Panc1 (cell line): ENCODE results near the gene CNPPD1. TPM values are rescaled to one million over a fixed set of nuclear protein-coding genes. Genes with fewer than 3 reads are reported as not detected.

Experiments
- ATAC-seq: fragments of 200-7000 bp; cut with Tn5 transposase; 2 replicates; pipeline ENCODE4 v1.9.1; 2020; ENCODE audit warnings: mild to moderate bottlenecking, moderate library complexity
- BruUV-seq: library from RNA; stranded (reverse); fragments of 400-500 nt; replicated peaks from 2 replicates; lab custom pipeline; 2021; lab: Mats Ljungman, UMichigan
- CTCF ChIA-PET: fragments of 300-600 bp; sonication (Branson Sonifier 250); formaldehyde crosslinking; loops from one replicate; lab custom pipeline; 2022; ENCODE audit warnings: antibody characterized with exemption; lab: Charles Lee
- POLR2A ChIA-PET: fragments of 300-600 bp; sonication (Branson Sonifier 250); formaldehyde crosslinking; loops from one replicate; lab custom pipeline; 2022; ENCODE audit warnings: antibody characterized with exemption; lab: Charles Lee
- DNase-seq: peaks from one replicate; pipeline ENCODE4 v3.0.0-alpha.2; 2010; ENCODE audit warnings: low read depth, low spot score
- H3K27ac ChIP-seq: 2 replicates; pipeline ENCODE4 v1.5.1; 2011; ENCODE audit warnings: mild to moderate bottlenecking, low read length, inconsistent platforms
- H3K27me3 ChIP-seq: fragments of 200-500 bp; sonication (Bioruptor generic); 2 replicates; pipeline ENCODE4 v1.6.0; 2014; ENCODE audit warnings: low read length, inconsistent platforms; ENCODE audit not compliant: control insufficient read depth, insufficient read depth
- H3K36me3 ChIP-seq: fragments of 200-500 bp; sonication (Bioruptor generic); 2 replicates; pipeline ENCODE4 v1.5.1; 2014; ENCODE audit warnings: inconsistent platforms, mild to moderate bottlenecking, low read length, moderate library complexity; ENCODE audit not compliant: control insufficient read depth, insufficient read depth
- H3K4me1 ChIP-seq: 2 replicates; pipeline ENCODE4 v1.5.1; 2011; ENCODE audit warnings: inconsistent platforms, mild to moderate bottlenecking, low read length, moderate library complexity; ENCODE audit not compliant: control insufficient read depth, insufficient read depth
- H3K4me3 ChIP-seq, 2 experiments: 2 replicates each; pipeline ENCODE4 v1.5.1; 2011 to 2012; ENCODE audit warnings: low read depth in 2 of 2, low read length in 2 of 2, mild to moderate bottlenecking in 2 of 2, inconsistent platforms in 1 of 2, moderate library complexity in 1 of 2
- H3K9me3 ChIP-seq: fragments of 200-500 bp; sonication (Bioruptor generic); 2 replicates; pipeline ENCODE4 v1.5.1; 2014; ENCODE audit warnings: low read depth, mild to moderate bottlenecking, inconsistent platforms, low read length, moderate library complexity; ENCODE audit not compliant: control insufficient read depth, insufficient read depth
- POLR2AphosphoS5 ChIP-seq: IDR thresholded peaks from 2 replicates; pipeline ENCODE4 v1.6.1; 2012; ENCODE audit warnings: mild to moderate bottlenecking, low read depth, low read length, moderate library complexity
- SIN3A ChIP-seq: IDR thresholded peaks from 2 replicates; pipeline ENCODE4 v1.6.1; 2012; ENCODE audit warnings: low read depth, mild to moderate bottlenecking, low read length, moderate library complexity, borderline replicate concordance; ENCODE audit not compliant: insufficient read depth
- TCF7L2 ChIP-seq: IDR thresholded peaks from 2 replicates; pipeline ENCODE4 v1.6.1; 2011; ENCODE audit warnings: mild to moderate bottlenecking, low read depth, low read length, inconsistent platforms
- in situ Hi-C: cut with HindIII; loops from 2 replicates; pipeline ENCODE4 v1.10.0; 2016; ENCODE audit warnings: low sequenced_read_pairs, low pct_unique_long_range_greater_than_20kb
- intact Hi-C: fragments of 100-400 bp; cut with micrococcal nuclease; formaldehyde crosslinking; loops from one replicate; pipeline ENCODE4 v1.10.0; 2022; ENCODE audit not compliant: unreplicated experiment
- total RNA-seq: library from RNA; stranded (reverse); gene quantifications from one replicate; pipeline ENCODE4 v1.2.1, GENCODE V29; 2021; ENCODE audit not compliant: unreplicated experiment
- TF ChIP-seq, protein P1 (sequence below): fragments of 450-650 bp; IDR thresholded peaks from 2 replicates; pipeline ENCODE4 v1.5.1; 2017; ENCODE audit warnings: mild to moderate bottlenecking
- TF ChIP-seq, protein P2 (sequence below), 2 experiments: IDR thresholded peaks; 2 replicates each; pipeline ENCODE4 v1.6.1; 2011 to 2012; ENCODE audit warnings: low read depth in 2 of 2, control low read depth in 1 of 2, low read length in 1 of 2, mild to moderate bottlenecking in 1 of 2, moderate library complexity in 1 of 2; ENCODE audit not compliant: insufficient read depth in 1 of 2

CNPPD1 gene
- total RNA-seq, 1 experiment from 2014 or later = 55.7 TPM

DNA sequence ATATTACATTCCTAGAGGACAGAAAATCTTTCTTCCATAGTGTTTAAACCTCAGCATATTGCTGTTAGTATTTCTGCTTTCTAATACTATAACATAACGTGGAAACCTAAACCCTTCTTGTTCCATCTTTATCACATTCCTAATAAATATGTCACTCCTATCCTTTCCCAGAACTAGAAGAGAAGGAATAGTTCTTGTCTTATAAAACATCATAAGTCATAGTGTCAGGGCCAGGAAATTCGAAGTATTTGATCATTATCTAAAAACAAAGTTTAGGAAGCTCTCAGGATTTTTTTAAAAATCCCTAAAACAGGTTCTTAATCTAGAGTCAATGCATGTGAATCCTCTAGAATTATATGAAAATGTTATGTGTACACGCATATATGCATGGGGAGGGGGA lies 18.1 kb downstream of the CNPPD1 start:
- Histone ChIP-seq H3K36me3 (no peaks in the 10 kb centered on the region), H3K27me3 (no peaks in the 10 kb centered on the region), H3K9me3 (no peaks in the 10 kb centered on the region), H3K4me1 (peaks cover 5% of the 10 kb centered on the region), H3K27ac (no peak overlapping the region), H3K4me3 (no peak overlapping the region)
- TF ChIP-seq, protein P1, sequence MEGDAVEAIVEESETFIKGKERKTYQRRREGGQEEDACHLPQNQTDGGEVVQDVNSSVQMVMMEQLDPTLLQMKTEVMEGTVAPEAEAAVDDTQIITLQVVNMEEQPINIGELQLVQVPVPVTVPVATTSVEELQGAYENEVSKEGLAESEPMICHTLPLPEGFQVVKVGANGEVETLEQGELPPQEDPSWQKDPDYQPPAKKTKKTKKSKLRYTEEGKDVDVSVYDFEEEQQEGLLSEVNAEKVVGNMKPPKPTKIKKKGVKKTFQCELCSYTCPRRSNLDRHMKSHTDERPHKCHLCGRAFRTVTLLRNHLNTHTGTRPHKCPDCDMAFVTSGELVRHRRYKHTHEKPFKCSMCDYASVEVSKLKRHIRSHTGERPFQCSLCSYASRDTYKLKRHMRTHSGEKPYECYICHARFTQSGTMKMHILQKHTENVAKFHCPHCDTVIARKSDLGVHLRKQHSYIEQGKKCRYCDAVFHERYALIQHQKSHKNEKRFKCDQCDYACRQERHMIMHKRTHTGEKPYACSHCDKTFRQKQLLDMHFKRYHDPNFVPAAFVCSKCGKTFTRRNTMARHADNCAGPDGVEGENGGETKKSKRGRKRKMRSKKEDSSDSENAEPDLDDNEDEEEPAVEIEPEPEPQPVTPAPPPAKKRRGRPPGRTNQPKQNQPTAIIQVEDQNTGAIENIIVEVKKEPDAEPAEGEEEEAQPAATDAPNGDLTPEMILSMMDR = no peak
- TF ChIP-seq POLR2AphosphoS5 (no peak), SIN3A (no peak), TCF7L2 (no peak)
- TF ChIP-seq, protein P2, sequence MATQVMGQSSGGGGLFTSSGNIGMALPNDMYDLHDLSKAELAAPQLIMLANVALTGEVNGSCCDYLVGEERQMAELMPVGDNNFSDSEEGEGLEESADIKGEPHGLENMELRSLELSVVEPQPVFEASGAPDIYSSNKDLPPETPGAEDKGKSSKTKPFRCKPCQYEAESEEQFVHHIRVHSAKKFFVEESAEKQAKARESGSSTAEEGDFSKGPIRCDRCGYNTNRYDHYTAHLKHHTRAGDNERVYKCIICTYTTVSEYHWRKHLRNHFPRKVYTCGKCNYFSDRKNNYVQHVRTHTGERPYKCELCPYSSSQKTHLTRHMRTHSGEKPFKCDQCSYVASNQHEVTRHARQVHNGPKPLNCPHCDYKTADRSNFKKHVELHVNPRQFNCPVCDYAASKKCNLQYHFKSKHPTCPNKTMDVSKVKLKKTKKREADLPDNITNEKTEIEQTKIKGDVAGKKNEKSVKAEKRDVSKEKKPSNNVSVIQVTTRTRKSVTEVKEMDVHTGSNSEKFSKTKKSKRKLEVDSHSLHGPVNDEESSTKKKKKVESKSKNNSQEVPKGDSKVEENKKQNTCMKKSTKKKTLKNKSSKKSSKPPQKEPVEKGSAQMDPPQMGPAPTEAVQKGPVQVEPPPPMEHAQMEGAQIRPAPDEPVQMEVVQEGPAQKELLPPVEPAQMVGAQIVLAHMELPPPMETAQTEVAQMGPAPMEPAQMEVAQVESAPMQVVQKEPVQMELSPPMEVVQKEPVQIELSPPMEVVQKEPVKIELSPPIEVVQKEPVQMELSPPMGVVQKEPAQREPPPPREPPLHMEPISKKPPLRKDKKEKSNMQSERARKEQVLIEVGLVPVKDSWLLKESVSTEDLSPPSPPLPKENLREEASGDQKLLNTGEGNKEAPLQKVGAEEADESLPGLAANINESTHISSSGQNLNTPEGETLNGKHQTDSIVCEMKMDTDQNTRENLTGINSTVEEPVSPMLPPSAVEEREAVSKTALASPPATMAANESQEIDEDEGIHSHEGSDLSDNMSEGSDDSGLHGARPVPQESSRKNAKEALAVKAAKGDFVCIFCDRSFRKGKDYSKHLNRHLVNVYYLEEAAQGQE (IDR thresholded peaks at IDR 0.05; ENCODE audit: insufficient read depth in 1 of 2, low read depth in 2 of 2, low read length in 1 of 2) = no peak
- no TSS peak for BruUV-seq
- intact Hi-C loops = loop anchor here (5.0 to 10.0 kb wide), 4 partner anchors 101 to 304 kb away; partner anchors contain the start of genes CRYBA2 and WNT6
- ATAC-seq (no peak), DNase-seq (no peak)
- in situ Hi-C loops = no loop called here
- POLR2A ChIA-PET = interaction anchor here (0.6 to 0.7 kb wide), 3 partner anchors 13 to 100 kb away, joined by 3 to 5 read pairs (median 3); no protein-coding TSS in a partner anchor
- CTCF ChIA-PET = no interaction called here

DNA sequence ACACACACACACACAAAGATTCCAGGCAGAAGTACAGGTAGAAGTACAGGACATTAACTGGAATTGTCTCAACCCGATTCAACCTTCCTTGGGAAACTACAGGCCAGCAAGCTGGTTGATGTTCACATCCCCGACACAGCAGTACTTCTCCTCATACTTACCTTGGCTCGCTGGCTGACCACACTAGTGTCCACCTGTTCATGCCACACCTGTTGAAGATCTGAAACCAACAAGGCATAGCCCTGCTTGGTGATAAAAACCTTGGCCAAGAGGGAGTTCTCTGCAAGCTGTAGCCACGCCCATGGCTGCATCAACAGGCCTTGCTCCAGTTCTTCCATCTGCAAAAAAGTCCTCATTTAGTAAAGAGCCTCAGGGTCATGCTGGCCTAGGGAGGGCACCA lies 18.7 kb downstream of the CNPPD1 start:
- Histone ChIP-seq H3K36me3 (no peaks in the 10 kb centered on the region), H3K27ac (no peak overlapping the region), H3K27me3 (no peaks in the 10 kb centered on the region), H3K4me3 (no peak overlapping the region), H3K9me3 (no peaks in the 10 kb centered on the region), H3K4me1 (peaks cover 5% of the 10 kb centered on the region)
- CTCF ChIA-PET = interaction anchor here (1.6 kb wide), 1 partner anchor 128 kb away, joined by 4 read pairs; no protein-coding TSS in a partner anchor
- POLR2A ChIA-PET = interaction anchor here (0.6 to 0.7 kb wide), 3 partner anchors 14 to 100 kb away, joined by 3 to 5 read pairs (median 4); no protein-coding TSS in a partner anchor
- BruUV-seq = no TSS peak
- ATAC-seq (no peak), DNase-seq (no peak)
- in situ Hi-C loops (no loop called here), intact Hi-C loops (loop anchor here (5.0 to 10.0 kb wide), 4 partner anchors 101 to 303 kb away; partner anchors contain the start of genes CRYBA2 and WNT6)
- TF ChIP-seq TCF7L2 = no peak

DNA sequence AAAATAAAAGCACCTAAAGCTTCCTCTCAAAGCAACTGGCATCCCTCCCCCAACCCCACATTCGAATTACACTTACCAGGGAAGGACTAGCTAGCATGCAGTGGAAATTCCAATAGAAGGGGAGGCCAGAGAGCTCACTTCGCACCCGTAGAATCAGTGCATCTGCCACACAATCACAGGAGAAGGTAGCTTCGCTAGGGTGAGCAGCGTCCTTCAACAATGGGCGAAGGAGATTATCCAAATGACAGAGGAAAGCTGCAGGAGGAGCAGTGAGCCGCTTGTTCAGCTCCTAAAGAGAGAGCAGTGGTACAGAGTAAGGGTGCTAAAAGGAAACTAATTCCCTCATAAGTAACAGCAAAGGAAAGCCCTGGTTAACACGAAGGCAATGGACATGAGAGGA lies 19.3 kb downstream of the CNPPD1 start:
- in situ Hi-C loops = no loop called here
- no peak overlapping the region for H3K4me3 ChIP-seq
- ChIA-PET POLR2A (interaction anchor here (0.6 kb wide), 1 partner anchor 19 kb away, joined by 4 read pairs; no protein-coding TSS in a partner anchor), CTCF (interaction anchor here (1.6 kb wide), 1 partner anchor 128 kb away, joined by 4 read pairs; no protein-coding TSS in a partner anchor)
- DNase-seq (no peak), ATAC-seq (no peak)
- no peak overlapping the region for H3K27ac ChIP-seq
- no peaks in the 10 kb centered on the region for H3K27me3 ChIP-seq
- TF ChIP-seq, protein P2 (IDR thresholded peaks at IDR 0.05; ENCODE audit: insufficient read depth in 1 of 2, low read depth in 2 of 2, low read length in 1 of 2) = no peak
- no peak for TF ChIP-seq POLR2AphosphoS5
- no peak for TF ChIP-seq SIN3A
- TF ChIP-seq, protein P1 = no peak
- no peak for TF ChIP-seq TCF7L2
- H3K36me3 ChIP-seq = no peaks in the 10 kb centered on the region
- peaks cover 5% of the 10 kb centered on the region for H3K4me1 ChIP-seq
- intact Hi-C loops = loop anchor here (5.0 to 10.0 kb wide), 4 partner anchors 100 to 303 kb away; partner anchors contain the start of genes CRYBA2 and WNT6
- no peaks in the 10 kb centered on the region for H3K9me3 ChIP-seq
- no TSS peak for BruUV-seq
